ENCODE results near the gene SLC39A11. TPM values are rescaled to one million over a fixed set of nuclear protein-coding genes. Genes with fewer than 3 reads are reported as not detected.
A peak's percentile ranks its signal among the peaks of the same experiment; 100 is the strongest.

SLC39A11 gene
- total and polyA plus RNA-seq, 2 of the 13 experiments (the other 11 are each of a cell fraction or from before 2014, with no cell fraction given), result 17.2 to 31.5 TPM

DNA sequence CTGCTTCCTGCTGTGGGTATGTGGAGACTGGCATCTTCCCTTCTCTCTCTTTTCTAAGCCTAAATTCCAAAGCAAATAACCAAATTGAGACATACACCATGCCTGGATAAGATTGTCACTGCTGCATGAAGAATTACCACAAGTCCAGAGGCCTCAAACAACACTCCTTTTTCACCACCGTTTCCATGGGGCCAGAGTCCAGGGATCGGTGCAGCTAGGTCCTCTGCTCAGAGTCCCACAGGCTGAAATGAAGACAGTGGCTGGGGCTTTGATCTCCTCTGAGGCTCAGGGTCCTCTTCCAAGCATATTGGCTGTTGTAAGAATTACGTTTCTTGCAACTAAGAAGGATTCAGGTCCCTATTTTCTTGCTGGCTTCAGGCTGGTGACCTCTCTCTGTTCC, 130.4 kb downstream of the SLC39A11 start (continued):
- TF ChIP-seq RNF2 (conservative IDR thresholded peaks at IDR 0.05; ENCODE audit: low read depth) (no peak), ETV6 (CRISPR knock-in tag; conservative IDR thresholded peaks at IDR 0.05) (no peak), NFE2L2 (IDR thresholded peaks at IDR 0.05; ENCODE audit: low read length) (no peak), ZNF574 (CRISPR knock-in tag; IDR thresholded peaks at IDR 0.05) (no peak), ZNF350 (CRISPR knock-in tag; IDR thresholded peaks at IDR 0.05; ENCODE audit: borderline replicate concordance, low read depth) (no peak), CHCHD3 (CRISPR knock-in tag; IDR thresholded peaks at IDR 0.05) (no peak), ZNF280B (CRISPR knock-in tag; IDR thresholded peaks at IDR 0.05; ENCODE audit: borderline replicate concordance) (no peak), ZNF160 (CRISPR knock-in tag; IDR thresholded peaks at IDR 0.05) (no peak), ZNF20 (CRISPR knock-in tag; IDR thresholded peaks at IDR 0.05) (no peak), STAT5B (CRISPR knock-in tag; IDR thresholded peaks at IDR 0.05) (no peak), ELF4 (CRISPR knock-in tag; IDR thresholded peaks at IDR 0.05; ENCODE audit: borderline replicate concordance) (no peak), KDM5B (CRISPR knock-in tag; IDR thresholded peaks at IDR 0.05; ENCODE audit: borderline replicate concordance) (no peak), POLR2AphosphoS2 (IDR thresholded peaks at IDR 0.05; ENCODE audit: low read depth, low read length) (no peak), YY1 (IDR thresholded peaks at IDR 0.05; ENCODE audit: insufficient read depth, insufficient replicate concordance, low read depth, low read length) (no peak), NCOR1 (IDR thresholded peaks at IDR 0.05; ENCODE audit: borderline replicate concordance, low read length) (peak; percentile 63; the same call in 1 of the 2 replicates), ZNF589 (CRISPR knock-in tag; conservative IDR thresholded peaks at IDR 0.05) (no peak)
- TF ChIP-seq, protein P1, sequence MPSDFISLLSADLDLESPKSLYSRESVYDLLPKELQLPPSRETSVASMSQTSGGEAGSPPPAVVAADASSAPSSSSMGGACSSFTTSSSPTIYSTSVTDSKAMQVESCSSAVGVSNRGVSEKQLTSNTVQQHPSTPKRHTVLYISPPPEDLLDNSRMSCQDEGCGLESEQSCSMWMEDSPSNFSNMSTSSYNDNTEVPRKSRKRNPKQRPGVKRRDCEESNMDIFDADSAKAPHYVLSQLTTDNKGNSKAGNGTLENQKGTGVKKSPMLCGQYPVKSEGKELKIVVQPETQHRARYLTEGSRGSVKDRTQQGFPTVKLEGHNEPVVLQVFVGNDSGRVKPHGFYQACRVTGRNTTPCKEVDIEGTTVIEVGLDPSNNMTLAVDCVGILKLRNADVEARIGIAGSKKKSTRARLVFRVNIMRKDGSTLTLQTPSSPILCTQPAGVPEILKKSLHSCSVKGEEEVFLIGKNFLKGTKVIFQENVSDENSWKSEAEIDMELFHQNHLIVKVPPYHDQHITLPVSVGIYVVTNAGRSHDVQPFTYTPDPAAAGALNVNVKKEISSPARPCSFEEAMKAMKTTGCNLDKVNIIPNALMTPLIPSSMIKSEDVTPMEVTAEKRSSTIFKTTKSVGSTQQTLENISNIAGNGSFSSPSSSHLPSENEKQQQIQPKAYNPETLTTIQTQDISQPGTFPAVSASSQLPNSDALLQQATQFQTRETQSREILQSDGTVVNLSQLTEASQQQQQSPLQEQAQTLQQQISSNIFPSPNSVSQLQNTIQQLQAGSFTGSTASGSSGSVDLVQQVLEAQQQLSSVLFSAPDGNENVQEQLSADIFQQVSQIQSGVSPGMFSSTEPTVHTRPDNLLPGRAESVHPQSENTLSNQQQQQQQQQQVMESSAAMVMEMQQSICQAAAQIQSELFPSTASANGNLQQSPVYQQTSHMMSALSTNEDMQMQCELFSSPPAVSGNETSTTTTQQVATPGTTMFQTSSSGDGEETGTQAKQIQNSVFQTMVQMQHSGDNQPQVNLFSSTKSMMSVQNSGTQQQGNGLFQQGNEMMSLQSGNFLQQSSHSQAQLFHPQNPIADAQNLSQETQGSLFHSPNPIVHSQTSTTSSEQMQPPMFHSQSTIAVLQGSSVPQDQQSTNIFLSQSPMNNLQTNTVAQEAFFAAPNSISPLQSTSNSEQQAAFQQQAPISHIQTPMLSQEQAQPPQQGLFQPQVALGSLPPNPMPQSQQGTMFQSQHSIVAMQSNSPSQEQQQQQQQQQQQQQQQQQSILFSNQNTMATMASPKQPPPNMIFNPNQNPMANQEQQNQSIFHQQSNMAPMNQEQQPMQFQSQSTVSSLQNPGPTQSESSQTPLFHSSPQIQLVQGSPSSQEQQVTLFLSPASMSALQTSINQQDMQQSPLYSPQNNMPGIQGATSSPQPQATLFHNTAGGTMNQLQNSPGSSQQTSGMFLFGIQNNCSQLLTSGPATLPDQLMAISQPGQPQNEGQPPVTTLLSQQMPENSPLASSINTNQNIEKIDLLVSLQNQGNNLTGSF (CRISPR knock-in tag; IDR thresholded peaks at IDR 0.05), result no peak
- TF ChIP-seq, protein P2, sequence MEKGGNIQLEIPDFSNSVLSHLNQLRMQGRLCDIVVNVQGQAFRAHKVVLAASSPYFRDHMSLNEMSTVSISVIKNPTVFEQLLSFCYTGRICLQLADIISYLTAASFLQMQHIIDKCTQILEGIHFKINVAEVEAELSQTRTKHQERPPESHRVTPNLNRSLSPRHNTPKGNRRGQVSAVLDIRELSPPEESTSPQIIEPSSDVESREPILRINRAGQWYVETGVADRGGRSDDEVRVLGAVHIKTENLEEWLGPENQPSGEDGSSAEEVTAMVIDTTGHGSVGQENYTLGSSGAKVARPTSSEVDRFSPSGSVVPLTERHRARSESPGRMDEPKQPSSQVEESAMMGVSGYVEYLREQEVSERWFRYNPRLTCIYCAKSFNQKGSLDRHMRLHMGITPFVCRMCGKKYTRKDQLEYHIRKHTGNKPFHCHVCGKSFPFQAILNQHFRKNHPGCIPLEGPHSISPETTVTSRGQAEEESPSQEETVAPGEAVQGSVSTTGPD (CRISPR knock-in tag; IDR thresholded peaks at IDR 0.05), result peak; percentile 77

Data from HepG2 (cell line).